Right cardiac atrium (tissue), 5 donors: Measurements from ENCODE around the gene SLC39A8. TPM values are rescaled to one million over a fixed set of nuclear protein-coding genes. Genes with fewer than 3 reads are reported as not detected.

ENCODE experiments used
- ATAC-seq, 2 donors: fragments of 200-7000 bp; cut with Tn5 transposase; one replicate each; pipeline versions ENCODE4 v1.8.0 to v1.9.1; 2020; ENCODE audit warnings: moderate library complexity in 2 of 2, mild to moderate bottlenecking in 1 of 2
- DNase-seq, 3 donors: peaks; one replicate each; pipeline ENCODE4 v3.0.0-alpha.2; 2020
- H3K27ac ChIP-seq: one replicate; pipeline ENCODE4 v1.5.1; 2013; ENCODE audit warnings: mild to moderate bottlenecking, low read length, control low read depth, moderate library complexity
- H3K27me3 ChIP-seq: one replicate; pipeline ENCODE4 v1.6.1; 2013; ENCODE audit not compliant: control insufficient read depth, insufficient read depth
- H3K4me1 ChIP-seq: one replicate; pipeline ENCODE4 v1.6.1; 2013; ENCODE audit warnings: low read length; ENCODE audit not compliant: control insufficient read depth, insufficient read depth
- H3K4me3 ChIP-seq: one replicate; pipeline ENCODE4 v1.5.1; 2013; ENCODE audit warnings: low read length, control low read depth
- H3K9me3 ChIP-seq: one replicate; pipeline ENCODE4 v1.6.1; 2013; ENCODE audit warnings: low read length; ENCODE audit not compliant: control insufficient read depth
- WGBS: extraction: QIAGEN DNeasy Blood & Tissue Kit; methylation state at CpG from one replicate; pipeline ENCODE4 v1.1.7; 2013; 5-methylcytosine and 5-hydroxymethylcytosine counted together
- intact Hi-C, 4 donors: fragments of 100-400 bp; cut with DNase I; formaldehyde crosslinking; loops; one replicate each; pipeline versions ENCODE4 v1.11.0 to v1.14.0; 2022 to 2023
- polyA plus RNA-seq: library from polyadenylated mRNA; stranded (reverse); fragments of 200-250 nt; gene quantifications from one replicate; pipeline ENCODE4 v1.2.3, GENCODE V29; 2013
- total RNA-seq, 4 donors: library from RNA; stranded (reverse); fragmentation: NEBNext Ultra II Directional; extraction: Animal tissue kit (Norgen Biotek cat#: 25700); gene quantifications; one replicate each; pipeline ENCODE4 v1.2.1, GENCODE V29; 2021
- donor health status: healthy with polysubstance abuse.
- donor health status: DM: no; HTN: yes; CAD: no.
- donor health status: DM: no; HTN: no; CAD: no.
- donor health status: DM: no; HTN: yes; CAD: no; lungs with severe emphysema.
- donor health status: DM: yes; HTN: yes; CAD: no.

Gene SLC39A8
- total and polyA plus RNA-seq, 5 donors = 60.5 to 92.3 (median 79.9) TPM

- Histone ChIP-seq H3K4me1 (no peaks in the 10 kb centered on the region), H3K4me3 (no peak overlapping the region), H3K27me3 (no peaks in the 10 kb centered on the region), H3K27ac (no peak overlapping the region), H3K9me3 (no peaks in the 10 kb centered on the region)
- intact Hi-C loops = no loop called here
- DNase-seq = no peak
- ATAC-seq = no peak
- over 99% methylated on average over 1 of the region's 1 CpG for WGBS
Observed at GRCh38 chr4:102227388-102227787, 117.9 kb downstream of the SLC39A8 start.

- no peaks in the 10 kb centered on the region for H3K9me3 ChIP-seq
- H3K4me1 ChIP-seq = no peaks in the 10 kb centered on the region
- intact Hi-C loops = no loop called here
- DNase-seq (no peak), ATAC-seq (no peak)
- no peak overlapping the region for H3K4me3 ChIP-seq
- H3K27ac ChIP-seq = no peak overlapping the region
- H3K27me3 ChIP-seq = no peaks in the 10 kb centered on the region
- WGBS = 84% methylated on average over 1 of the region's 1 CpG
Observed at GRCh38 chr4:102223461-102223860, 121.8 kb downstream of the SLC39A8 start.

- intact Hi-C loops = no loop called here
- no peak for ATAC-seq
- WGBS = 43% methylated on average over 1 of the region's 1 CpG
Observed at GRCh38 chr4:102222838-102223409, 122.4 kb downstream of the SLC39A8 start.

GRCh38 chr4:102219129-102219528 lies 126.2 kb downstream of the SLC39A8 start:
- Histone ChIP-seq H3K27me3 (no peaks in the 10 kb centered on the region), H3K4me1 (no peaks in the 10 kb centered on the region), H3K27ac (no peak overlapping the region), H3K4me3 (no peak overlapping the region), H3K9me3 (no peaks in the 10 kb centered on the region)
- no peak for ATAC-seq
- intact Hi-C loops = no loop called here
- no peak for DNase-seq
- WGBS = 41% methylated on average over 4 of the region's 4 CpGs

More at GRCh38 chr4:102222838-102223409, 122.4 kb downstream of the SLC39A8 start:
- Histone ChIP-seq H3K4me3 (no peak overlapping the region), H3K27ac (no peak overlapping the region), H3K4me1 (no peaks in the 10 kb centered on the region), H3K9me3 (no peaks in the 10 kb centered on the region), H3K27me3 (no peaks in the 10 kb centered on the region)
- no peak for DNase-seq

GRCh38 chr4:102218656-102219055 lies 126.6 kb downstream of the SLC39A8 start:
- Histone ChIP-seq H3K27ac (no peak overlapping the region), H3K4me3 (no peak overlapping the region), H3K4me1 (no peaks in the 10 kb centered on the region), H3K9me3 (no peaks in the 10 kb centered on the region), H3K27me3 (no peaks in the 10 kb centered on the region)
- intact Hi-C loops = no loop called here
- WGBS = 71% methylated on average over 3 of the region's 3 CpGs
- DNase-seq (no peak), ATAC-seq (no peak)

- DNase-seq = no peak
- no peaks in the 10 kb centered on the region for H3K9me3 ChIP-seq
- no peak for ATAC-seq
- no peak overlapping the region for H3K4me3 ChIP-seq
- no peak overlapping the region for H3K27ac ChIP-seq
- WGBS = 88% methylated on average over 1 of the region's 1 CpG
- intact Hi-C loops = no loop called here
- H3K27me3 ChIP-seq = no peaks in the 10 kb centered on the region
- H3K4me1 ChIP-seq = no peaks in the 10 kb centered on the region
Observed at GRCh38 chr4:102217775-102218355, 127.4 kb downstream of the SLC39A8 start.

- intact Hi-C loops = no loop called here
- Histone ChIP-seq H3K4me1 (no peaks in the 10 kb centered on the region), H3K9me3 (no peaks in the 10 kb centered on the region), H3K27ac (no peak overlapping the region), H3K27me3 (no peaks in the 10 kb centered on the region), H3K4me3 (no peak overlapping the region)
- DNase-seq (no peak), ATAC-seq (no peak)
- 44% methylated on average over 3 of the region's 3 CpGs for WGBS
Observed at GRCh38 chr4:102217345-102217744, 127.9 kb downstream of the SLC39A8 start.

GRCh38 chr4:102216666-102217065 lies 128.6 kb downstream of the SLC39A8 start:
- 82% methylated on average over 3 of the region's 3 CpGs for WGBS
- no peaks in the 10 kb centered on the region for H3K27me3 ChIP-seq
- no peaks in the 10 kb centered on the region for H3K4me1 ChIP-seq
- intact Hi-C loops = no loop called here
- DNase-seq (no peak), ATAC-seq (no peak)
- H3K27ac ChIP-seq = no peak overlapping the region
- no peaks in the 10 kb centered on the region for H3K9me3 ChIP-seq
- H3K4me3 ChIP-seq = no peak overlapping the region

GRCh38 chr4:102213031-102213430 lies 132.3 kb downstream of the SLC39A8 start:
- DNase-seq (no peak), ATAC-seq (no peak)
- Histone ChIP-seq H3K27ac (no peak overlapping the region), H3K4me3 (no peak overlapping the region), H3K9me3 (no peaks in the 10 kb centered on the region), H3K4me1 (no peaks in the 10 kb centered on the region), H3K27me3 (no peaks in the 10 kb centered on the region)
- intact Hi-C loops = no loop called here

Other genes with a start within 250 kb of the SLC39A8 start
- 10 to 100 TPM; 20.7 to 24.0 (median 22.7) TPM for gene NFKB1, start 155.9 kb upstream of the SLC39A8 start, total RNA-seq
- gene NFKB1, start 155.9 kb upstream of the SLC39A8 start, polyA plus RNA-seq = 8.8 TPM